ENCODE measurements around the gene KLC1.

DNA sequence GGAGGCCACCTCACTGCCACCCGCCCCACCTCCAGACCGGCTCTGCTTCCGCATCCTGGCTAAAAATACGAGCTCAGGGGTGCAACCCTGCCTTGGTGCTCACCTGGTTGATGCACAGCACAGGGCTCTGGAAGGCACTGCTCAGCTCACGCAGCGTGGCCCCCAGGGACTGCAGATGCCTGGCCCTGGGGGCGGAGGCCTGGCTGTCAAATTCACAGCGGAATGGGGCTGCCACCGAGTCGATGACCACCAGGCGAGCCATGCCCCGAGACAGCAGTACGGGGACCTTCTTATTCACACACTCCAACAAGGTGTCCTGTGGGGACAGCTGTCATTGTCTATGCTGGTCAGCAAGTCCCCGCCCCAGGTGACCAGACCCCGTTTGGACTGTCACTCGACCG is 70.2 kb downstream of the KLC1 start:
- TF ChIP-seq EP300 (IDR thresholded peaks at IDR 0.05; ENCODE audit: borderline replicate concordance in 1 of 2, low read depth in 2 of 2, low read length in 2 of 2) (no peak), JUN (IDR thresholded peaks at IDR 0.05; ENCODE audit: low read depth, low read length) (no peak), TAF1 (IDR thresholded peaks at IDR 0.05; ENCODE audit: low read depth, low read length) (no peak), TBP (IDR thresholded peaks at IDR 0.05; ENCODE audit: low read depth, low read length) (no peak), PHF8 (conservative IDR thresholded peaks at IDR 0.05; ENCODE audit: low read depth, low read length) (no peak), JUND (IDR thresholded peaks at IDR 0.05; ENCODE audit: low read length) (no peak), SP1 (IDR thresholded peaks at IDR 0.05; ENCODE audit: low read depth, low read length) (no peak), POLR2AphosphoS5 (IDR thresholded peaks at IDR 0.05; ENCODE audit: low read depth, low read length) (no peak; the same call in 1 of the 2 replicates)
- TF ChIP-seq, protein P1, sequence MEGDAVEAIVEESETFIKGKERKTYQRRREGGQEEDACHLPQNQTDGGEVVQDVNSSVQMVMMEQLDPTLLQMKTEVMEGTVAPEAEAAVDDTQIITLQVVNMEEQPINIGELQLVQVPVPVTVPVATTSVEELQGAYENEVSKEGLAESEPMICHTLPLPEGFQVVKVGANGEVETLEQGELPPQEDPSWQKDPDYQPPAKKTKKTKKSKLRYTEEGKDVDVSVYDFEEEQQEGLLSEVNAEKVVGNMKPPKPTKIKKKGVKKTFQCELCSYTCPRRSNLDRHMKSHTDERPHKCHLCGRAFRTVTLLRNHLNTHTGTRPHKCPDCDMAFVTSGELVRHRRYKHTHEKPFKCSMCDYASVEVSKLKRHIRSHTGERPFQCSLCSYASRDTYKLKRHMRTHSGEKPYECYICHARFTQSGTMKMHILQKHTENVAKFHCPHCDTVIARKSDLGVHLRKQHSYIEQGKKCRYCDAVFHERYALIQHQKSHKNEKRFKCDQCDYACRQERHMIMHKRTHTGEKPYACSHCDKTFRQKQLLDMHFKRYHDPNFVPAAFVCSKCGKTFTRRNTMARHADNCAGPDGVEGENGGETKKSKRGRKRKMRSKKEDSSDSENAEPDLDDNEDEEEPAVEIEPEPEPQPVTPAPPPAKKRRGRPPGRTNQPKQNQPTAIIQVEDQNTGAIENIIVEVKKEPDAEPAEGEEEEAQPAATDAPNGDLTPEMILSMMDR (IDR thresholded peaks at IDR 0.05; ENCODE audit: control extremely low read depth in 1 of 3, insufficient read depth in 1 of 3, low read depth in 1 of 3, low read length in 3 of 3): no peak
